ENCODE results near the gene PSENEN. TPM values are rescaled to one million over a fixed set of nuclear protein-coding genes. Genes with fewer than 3 reads are reported as not detected.

The PSENEN gene
- total and polyA plus RNA-seq, 2 experiments from 2014 or later, result 39.1 to 106 TPM

DNA sequence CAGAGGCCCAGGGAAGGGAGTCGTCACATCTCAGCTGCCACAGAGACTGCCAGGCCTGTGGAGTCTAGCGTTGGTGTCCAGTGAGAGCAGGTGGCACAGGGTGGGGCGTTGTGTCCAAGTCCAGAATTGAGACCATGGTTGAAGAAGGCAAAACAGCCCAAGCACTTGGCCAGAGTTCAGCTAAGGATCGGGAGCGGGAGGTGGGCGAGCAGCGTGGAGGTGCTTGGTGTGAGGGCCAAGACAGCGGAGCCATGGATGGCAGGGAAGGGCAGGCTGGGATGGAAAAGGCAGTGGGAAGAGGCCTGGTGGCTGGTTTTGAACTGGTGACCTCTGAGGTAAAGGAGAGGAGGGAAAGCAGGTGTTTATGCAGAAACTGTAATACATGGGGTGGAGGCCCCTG, 11.2 kb upstream of the PSENEN start:
- no peaks in the 10 kb centered on the region for H3K79me2 ChIP-seq
- no peaks in the 10 kb centered on the region for H3K9me2 ChIP-seq (replicated peaks; ENCODE audit: insufficient read depth)
- WGBS (ENCODE audit: low lambda C conversion rate, missing lambda C conversion rate), result 97% methylated on average over 8 of the region's 8 CpGs
- H3K4me1 ChIP-seq (ENCODE audit: insufficient read depth), result no peaks in the 10 kb centered on the region
- H3K27me3 ChIP-seq, result no peaks in the 10 kb centered on the region
- no peak for DNase-seq (ENCODE audit: low spot score)
- H3K9me3 ChIP-seq (ENCODE audit: low read depth), result no peaks in the 10 kb centered on the region
- no peak overlapping the region for H3K4me3 ChIP-seq
- no peaks in the 10 kb centered on the region for H3K36me3 ChIP-seq (replicated peaks; ENCODE audit: insufficient read depth, low read depth)
- no peak overlapping the region for H2AFZ ChIP-seq
- no peaks in the 10 kb centered on the region for H4K20me1 ChIP-seq (ENCODE audit: insufficient read depth, poor library complexity, severe bottlenecking)
- no peak overlapping the region for H3K4me2 ChIP-seq
- TF ChIP-seq, protein P1, sequence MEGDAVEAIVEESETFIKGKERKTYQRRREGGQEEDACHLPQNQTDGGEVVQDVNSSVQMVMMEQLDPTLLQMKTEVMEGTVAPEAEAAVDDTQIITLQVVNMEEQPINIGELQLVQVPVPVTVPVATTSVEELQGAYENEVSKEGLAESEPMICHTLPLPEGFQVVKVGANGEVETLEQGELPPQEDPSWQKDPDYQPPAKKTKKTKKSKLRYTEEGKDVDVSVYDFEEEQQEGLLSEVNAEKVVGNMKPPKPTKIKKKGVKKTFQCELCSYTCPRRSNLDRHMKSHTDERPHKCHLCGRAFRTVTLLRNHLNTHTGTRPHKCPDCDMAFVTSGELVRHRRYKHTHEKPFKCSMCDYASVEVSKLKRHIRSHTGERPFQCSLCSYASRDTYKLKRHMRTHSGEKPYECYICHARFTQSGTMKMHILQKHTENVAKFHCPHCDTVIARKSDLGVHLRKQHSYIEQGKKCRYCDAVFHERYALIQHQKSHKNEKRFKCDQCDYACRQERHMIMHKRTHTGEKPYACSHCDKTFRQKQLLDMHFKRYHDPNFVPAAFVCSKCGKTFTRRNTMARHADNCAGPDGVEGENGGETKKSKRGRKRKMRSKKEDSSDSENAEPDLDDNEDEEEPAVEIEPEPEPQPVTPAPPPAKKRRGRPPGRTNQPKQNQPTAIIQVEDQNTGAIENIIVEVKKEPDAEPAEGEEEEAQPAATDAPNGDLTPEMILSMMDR (IDR thresholded peaks at IDR 0.05; ENCODE audit: poor library complexity), result no peak
- TF ChIP-seq EZH2phosphoT487 (IDR thresholded peaks at IDR 0.05; ENCODE audit: low read depth, severe bottlenecking, unreplicated experiment), result no peak
- no peak for TF ChIP-seq EZH2 (IDR thresholded peaks at IDR 0.05; ENCODE audit: borderline replicate concordance)
- H3K27ac ChIP-seq, result no peak overlapping the region

DNA sequence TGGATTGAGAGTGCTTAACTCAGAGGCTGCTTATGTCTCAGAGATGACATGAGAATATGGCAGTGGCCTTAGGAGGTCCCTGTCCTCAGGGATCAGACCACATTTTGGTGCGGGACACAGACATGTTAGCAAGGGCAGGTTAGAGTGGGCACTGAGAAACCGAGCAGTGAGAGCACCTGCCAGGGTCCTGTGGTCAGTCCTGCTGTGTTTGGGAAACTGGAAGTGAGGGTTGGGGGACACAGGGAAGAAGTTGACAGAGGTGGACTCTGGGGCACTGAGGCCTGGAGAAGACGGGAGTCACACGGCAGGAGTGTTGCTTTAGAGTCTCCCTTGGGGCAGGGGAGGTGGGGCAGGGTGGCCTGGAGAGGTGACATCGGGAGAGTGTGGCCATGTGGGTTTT, 10.6 kb upstream of the PSENEN start:
- H3K36me3 ChIP-seq (replicated peaks; ENCODE audit: insufficient read depth, low read depth), result no peaks in the 10 kb centered on the region
- no peak overlapping the region for H2AFZ ChIP-seq
- no peak for DNase-seq (ENCODE audit: low spot score)
- H3K79me2 ChIP-seq, result no peaks in the 10 kb centered on the region
- H3K27me3 ChIP-seq, result no peaks in the 10 kb centered on the region
- H3K27ac ChIP-seq, result no peak overlapping the region
- H3K4me1 ChIP-seq (ENCODE audit: insufficient read depth), result no peaks in the 10 kb centered on the region
- no peaks in the 10 kb centered on the region for H3K9me2 ChIP-seq (replicated peaks; ENCODE audit: insufficient read depth)
- TF ChIP-seq EZH2phosphoT487 (IDR thresholded peaks at IDR 0.05; ENCODE audit: low read depth, severe bottlenecking, unreplicated experiment), result no peak
- no peak for TF ChIP-seq EZH2 (IDR thresholded peaks at IDR 0.05; ENCODE audit: borderline replicate concordance)
- TF ChIP-seq, protein P1 (IDR thresholded peaks at IDR 0.05; ENCODE audit: poor library complexity), result no peak
- 91% methylated on average over 4 of the region's 5 CpGs for WGBS (ENCODE audit: low lambda C conversion rate, missing lambda C conversion rate)
- H3K4me3 ChIP-seq, result no peak overlapping the region
- no peaks in the 10 kb centered on the region for H4K20me1 ChIP-seq (ENCODE audit: insufficient read depth, poor library complexity, severe bottlenecking)
- H3K9me3 ChIP-seq (ENCODE audit: low read depth), result no peaks in the 10 kb centered on the region
- no peak overlapping the region for H3K4me2 ChIP-seq

- no peak overlapping the region for H3K4me3 ChIP-seq
- no peak for DNase-seq (ENCODE audit: low spot score)
- no peak for TF ChIP-seq EZH2phosphoT487 (IDR thresholded peaks at IDR 0.05; ENCODE audit: low read depth, severe bottlenecking, unreplicated experiment)
- TF ChIP-seq EZH2 (IDR thresholded peaks at IDR 0.05; ENCODE audit: borderline replicate concordance), result no peak
- H3K36me3 ChIP-seq (replicated peaks; ENCODE audit: insufficient read depth, low read depth), result no peaks in the 10 kb centered on the region
- H3K4me1 ChIP-seq (ENCODE audit: insufficient read depth), result peaks cover 4% of the 10 kb centered on the region
- H3K79me2 ChIP-seq, result no peaks in the 10 kb centered on the region
- 94% methylated on average over 22 of the region's 22 CpGs for WGBS (ENCODE audit: low lambda C conversion rate, missing lambda C conversion rate)
- no peak overlapping the region for H3K27ac ChIP-seq
- no peaks in the 10 kb centered on the region for H4K20me1 ChIP-seq (ENCODE audit: insufficient read depth, poor library complexity, severe bottlenecking)
- H3K9me2 ChIP-seq (replicated peaks; ENCODE audit: insufficient read depth), result no peaks in the 10 kb centered on the region
- no peak overlapping the region for H2AFZ ChIP-seq
- H3K9me3 ChIP-seq (ENCODE audit: low read depth), result no peaks in the 10 kb centered on the region
- H3K27me3 ChIP-seq, result no peaks in the 10 kb centered on the region
- H3K4me2 ChIP-seq, result no peak overlapping the region
Measured at GRCh38 chr19:35736913-35737886, 8.3 kb upstream of the PSENEN start.
